ENCODE measurements around the gene UNC5CL.

GRCh38 chr6:40983752-40984151, 55.3 kb downstream of the UNC5CL start:
- TF ChIP-seq CTCF (IDR thresholded peaks at IDR 0.05; ENCODE audit: insufficient read depth, low read length) (no peak), REST (IDR thresholded peaks at IDR 0.05; ENCODE audit: insufficient replicate concordance, low read depth) (no peak), GABPA (IDR thresholded peaks at IDR 0.05; ENCODE audit: low read depth) (no peak)
